WERI-Rb-1 (cell line): ENCODE measurements around the gene CCDC51.
"Not testable (repeated sequence)": the region's sequence is repeated elsewhere in the genome, so short reads cannot be mapped to it uniquely, and the experiment has no call there.

Experiments
- DNase-seq: peaks from one replicate; pipeline ENCODE4 v3.0.0-alpha.2; 2020
- H3K27ac ChIP-seq: fragments of 250-450 bp; sonication (Bioruptor Pico); 2 replicates; pipeline ENCODE4 v1.5.1; 2020; ENCODE audit warnings: mild to moderate bottlenecking, moderate library complexity
- H3K27me3 ChIP-seq: fragments of 250-450 bp; sonication (Bioruptor Pico); 2 replicates; pipeline ENCODE4 v1.5.1; 2021; ENCODE audit warnings: mild to moderate bottlenecking, low read depth, moderate library complexity; ENCODE audit not compliant: insufficient read depth, severe bottlenecking
- H3K36me3 ChIP-seq: fragments of 250-450 bp; sonication (Bioruptor Pico); 2 replicates; pipeline ENCODE4 v1.5.1; 2020; ENCODE audit warnings: mild to moderate bottlenecking, moderate library complexity
- H3K4me3 ChIP-seq: 2 replicates; pipeline ENCODE4 v1.5.1; 2011; ENCODE audit warnings: low read depth, mild to moderate bottlenecking, control low read depth, low read length
- H3K9me3 ChIP-seq: fragments of 250-450 bp; sonication (Bioruptor Pico); 2 replicates; pipeline ENCODE4 v1.5.1; 2021; ENCODE audit warnings: mild to moderate bottlenecking, moderate library complexity; ENCODE audit not compliant: severe bottlenecking
- CTCF ChIP-seq: IDR thresholded peaks from 2 replicates; pipeline ENCODE4 v1.5.1; 2011; ENCODE audit warnings: low read depth, mild to moderate bottlenecking, control low read depth, inconsistent platforms, low read length

CCDC51 gene

GRCh38 chr3:48463703-48464102, 23.8 kb upstream of the CCDC51 start:
- no peaks in the 10 kb centered on the region for H3K9me3 ChIP-seq
- no peak overlapping the region for H3K4me3 ChIP-seq
- H3K27me3 ChIP-seq = no peaks in the 10 kb centered on the region
- no peak for TF ChIP-seq CTCF
- H3K36me3 ChIP-seq = peaks cover 46% of the 10 kb centered on the region
- DNase-seq = no peak
- no peak overlapping the region for H3K27ac ChIP-seq

GRCh38 chr3:48461767-48462166, 21.8 kb upstream of the CCDC51 start:
- not testable (repeated sequence) for H3K27me3 ChIP-seq, H3K27ac ChIP-seq, H3K9me3 ChIP-seq, H3K4me3 ChIP-seq, DNase-seq
- peaks cover 47% of the 10 kb centered on the region for H3K36me3 ChIP-seq

GRCh38 chr3:48460517-48460902, 20.6 kb upstream of the CCDC51 start:
- Histone ChIP-seq H3K27ac (no peak overlapping the region), H3K9me3 (no peaks in the 10 kb centered on the region), H3K36me3 (peaks cover 49% of the 10 kb centered on the region), H3K4me3 (no peak overlapping the region), H3K27me3 (no peaks in the 10 kb centered on the region)
- TF ChIP-seq CTCF = no peak
- DNase-seq = no peak

GRCh38 chr3:48459773-48460516, 20.0 kb upstream of the CCDC51 start:
- no peaks in the 10 kb centered on the region for H3K9me3 ChIP-seq
- peaks cover 54% of the 10 kb centered on the region for H3K36me3 ChIP-seq
- TF ChIP-seq CTCF = no peak

GRCh38 chr3:48459331-48459730, 19.4 kb upstream of the CCDC51 start:
- H3K27me3 ChIP-seq = no peaks in the 10 kb centered on the region
- TF ChIP-seq CTCF = no peak
- no peaks in the 10 kb centered on the region for H3K9me3 ChIP-seq
- H3K27ac ChIP-seq = no peak overlapping the region
- no peak for DNase-seq
- H3K36me3 ChIP-seq = peaks cover 60% of the 10 kb centered on the region
- no peak overlapping the region for H3K4me3 ChIP-seq

More at GRCh38 chr3:48459773-48460516, 20.0 kb upstream of the CCDC51 start:
- Histone ChIP-seq H3K4me3 (no peak overlapping the region), H3K27ac (no peak overlapping the region), H3K27me3 (no peaks in the 10 kb centered on the region)
- DNase-seq = no peak

- Histone ChIP-seq H3K27me3 (no peaks in the 10 kb centered on the region), H3K36me3 (peaks cover 83% of the 10 kb centered on the region), H3K27ac (no peak overlapping the region), H3K9me3 (no peaks in the 10 kb centered on the region), H3K4me3 (no peak overlapping the region)
- no peak for DNase-seq
- TF ChIP-seq CTCF = no peak
These were observed 16.5 kb upstream of the CCDC51 start for GRCh38 chr3:48456456-48456855.
